ENCODE results near the gene SLC35E4. TPM values are rescaled to one million over a fixed set of nuclear protein-coding genes. Genes with fewer than 3 reads are reported as not detected.

The SLC35E4 gene
- total RNA-seq, 1 donor from 2014 or later: 3.4 TPM

GRCh38 chr22:30655532-30655931 is 20.0 kb downstream of the SLC35E4 start:
- Mint-ChIP-seq H3K4me3 (no peak overlapping the region), H3K36me3 (no peaks in the 10 kb centered on the region), H3K27me3 (no peaks in the 10 kb centered on the region), H3K9me3 (peaks cover 5% of the 10 kb centered on the region), H3K4me1 (ENCODE audit: unreplicated experiment) (peaks cover 5% of the 10 kb centered on the region), H3K27ac (no peak overlapping the region)
- no peak for DNase-seq (ENCODE audit: extremely low spot score, unreplicated experiment)
- TF ChIP-seq, protein P1, sequence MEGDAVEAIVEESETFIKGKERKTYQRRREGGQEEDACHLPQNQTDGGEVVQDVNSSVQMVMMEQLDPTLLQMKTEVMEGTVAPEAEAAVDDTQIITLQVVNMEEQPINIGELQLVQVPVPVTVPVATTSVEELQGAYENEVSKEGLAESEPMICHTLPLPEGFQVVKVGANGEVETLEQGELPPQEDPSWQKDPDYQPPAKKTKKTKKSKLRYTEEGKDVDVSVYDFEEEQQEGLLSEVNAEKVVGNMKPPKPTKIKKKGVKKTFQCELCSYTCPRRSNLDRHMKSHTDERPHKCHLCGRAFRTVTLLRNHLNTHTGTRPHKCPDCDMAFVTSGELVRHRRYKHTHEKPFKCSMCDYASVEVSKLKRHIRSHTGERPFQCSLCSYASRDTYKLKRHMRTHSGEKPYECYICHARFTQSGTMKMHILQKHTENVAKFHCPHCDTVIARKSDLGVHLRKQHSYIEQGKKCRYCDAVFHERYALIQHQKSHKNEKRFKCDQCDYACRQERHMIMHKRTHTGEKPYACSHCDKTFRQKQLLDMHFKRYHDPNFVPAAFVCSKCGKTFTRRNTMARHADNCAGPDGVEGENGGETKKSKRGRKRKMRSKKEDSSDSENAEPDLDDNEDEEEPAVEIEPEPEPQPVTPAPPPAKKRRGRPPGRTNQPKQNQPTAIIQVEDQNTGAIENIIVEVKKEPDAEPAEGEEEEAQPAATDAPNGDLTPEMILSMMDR (conservative IDR thresholded peaks at IDR 0.05): no peak

DNA sequence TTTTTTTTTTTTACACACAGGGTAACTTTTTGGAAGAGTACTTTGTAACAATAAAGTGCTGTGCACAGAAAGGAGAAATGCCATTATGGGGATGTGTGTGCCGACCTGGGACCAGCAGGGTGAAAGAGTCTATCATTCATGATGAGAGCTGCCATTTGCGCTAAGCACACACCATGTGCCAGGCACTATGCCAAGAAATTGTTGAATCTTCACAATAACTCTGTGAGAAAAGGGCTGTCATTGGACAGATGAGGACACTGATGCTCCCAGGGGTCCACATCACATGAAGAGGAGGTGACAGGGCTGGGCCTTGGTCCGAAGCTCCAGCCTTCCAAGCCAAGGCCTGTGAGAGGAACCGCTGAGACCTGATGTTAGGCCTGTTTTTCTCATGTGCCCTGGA is 26.5 kb downstream of the SLC35E4 start:
- no peaks in the 10 kb centered on the region for H3K27me3 Mint-ChIP-seq
- H3K36me3 Mint-ChIP-seq: peaks cover 7% of the 10 kb centered on the region
- no peaks in the 10 kb centered on the region for H3K9me3 Mint-ChIP-seq
- no peak overlapping the region for H3K4me3 Mint-ChIP-seq
- no peak overlapping the region for H3K27ac Mint-ChIP-seq
- peaks cover 6% of the 10 kb centered on the region for H3K4me1 Mint-ChIP-seq (ENCODE audit: unreplicated experiment)
- DNase-seq (ENCODE audit: extremely low spot score, unreplicated experiment): no peak
- TF ChIP-seq, protein P1 (conservative IDR thresholded peaks at IDR 0.05): no peak

DNA sequence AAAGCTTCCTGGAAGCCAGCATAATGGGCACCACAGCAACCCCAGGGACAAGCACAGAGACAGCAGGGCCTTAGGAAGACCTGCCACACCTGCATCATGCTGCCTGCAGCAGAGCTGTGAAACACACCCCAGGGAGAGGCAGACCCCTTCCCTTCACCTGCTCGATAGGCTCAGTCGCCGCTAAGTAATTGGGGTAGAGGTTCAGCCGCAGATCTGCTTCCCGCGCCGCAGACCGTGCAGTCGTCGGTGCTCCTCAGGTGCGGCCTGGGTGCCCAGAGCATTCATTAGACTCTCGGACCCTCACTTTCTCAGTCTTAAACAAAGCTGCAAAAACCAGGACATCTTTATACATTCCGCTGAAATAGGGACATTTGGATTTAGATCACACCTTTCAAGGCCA is 29.2 kb downstream of the SLC35E4 start:
- DNase-seq (ENCODE audit: extremely low spot score, unreplicated experiment): no peak
- Mint-ChIP-seq H3K4me1 (ENCODE audit: unreplicated experiment) (peaks cover 8% of the 10 kb centered on the region), H3K27ac (no peak overlapping the region), H3K27me3 (peaks cover 4% of the 10 kb centered on the region), H3K36me3 (peaks cover 7% of the 10 kb centered on the region), H3K9me3 (no peaks in the 10 kb centered on the region), H3K4me3 (no peak overlapping the region)
- TF ChIP-seq, protein P1 (conservative IDR thresholded peaks at IDR 0.05): no peak

DNA sequence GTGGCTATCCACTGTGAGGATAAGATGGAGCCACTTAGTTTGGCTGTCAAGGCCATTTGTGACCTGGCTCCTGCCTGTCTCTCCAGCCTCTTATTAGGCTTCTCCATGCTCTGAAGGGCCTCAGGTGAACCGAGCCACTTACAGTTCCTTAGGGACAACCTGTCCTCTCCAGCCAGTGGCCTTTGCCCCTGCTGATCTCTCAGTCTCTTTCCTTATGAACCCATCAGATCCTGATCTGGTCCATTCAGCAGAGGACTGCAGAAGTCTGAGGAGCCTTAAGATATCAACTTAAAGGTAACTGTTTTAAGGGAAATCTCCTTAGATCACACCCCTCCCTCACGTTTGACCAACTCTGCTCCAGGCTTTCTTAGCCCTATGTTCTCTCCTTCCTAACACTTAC is 29.7 kb downstream of the SLC35E4 start:
- H3K9me3 Mint-ChIP-seq: no peaks in the 10 kb centered on the region

GRCh38 chr22:30665786-30666185 is 30.2 kb downstream of the SLC35E4 start:
- peaks cover 11% of the 10 kb centered on the region for H3K27me3 Mint-ChIP-seq
- peaks cover 8% of the 10 kb centered on the region for H3K4me1 Mint-ChIP-seq (ENCODE audit: unreplicated experiment)
- peak overlapping the region; percentile 64 for H3K4me3 Mint-ChIP-seq
- H3K36me3 Mint-ChIP-seq: peaks cover 7% of the 10 kb centered on the region
- peak overlapping the region; percentile 58 for H3K27ac Mint-ChIP-seq
- TF ChIP-seq, protein P1 (conservative IDR thresholded peaks at IDR 0.05): no peak
- no peak for DNase-seq (ENCODE audit: extremely low spot score, unreplicated experiment)
- no peaks in the 10 kb centered on the region for H3K9me3 Mint-ChIP-seq

More for the DNA sequence above, 29.7 kb downstream of the SLC35E4 start:
- TF ChIP-seq, protein P1 (conservative IDR thresholded peaks at IDR 0.05): no peak
- Mint-ChIP-seq H3K4me3 (no peak overlapping the region), H3K4me1 (ENCODE audit: unreplicated experiment) (peaks cover 8% of the 10 kb centered on the region), H3K36me3 (peaks cover 7% of the 10 kb centered on the region), H3K27ac (no peak overlapping the region), H3K27me3 (peaks cover 6% of the 10 kb centered on the region)
- no peak for DNase-seq (ENCODE audit: extremely low spot score, unreplicated experiment)

DNA sequence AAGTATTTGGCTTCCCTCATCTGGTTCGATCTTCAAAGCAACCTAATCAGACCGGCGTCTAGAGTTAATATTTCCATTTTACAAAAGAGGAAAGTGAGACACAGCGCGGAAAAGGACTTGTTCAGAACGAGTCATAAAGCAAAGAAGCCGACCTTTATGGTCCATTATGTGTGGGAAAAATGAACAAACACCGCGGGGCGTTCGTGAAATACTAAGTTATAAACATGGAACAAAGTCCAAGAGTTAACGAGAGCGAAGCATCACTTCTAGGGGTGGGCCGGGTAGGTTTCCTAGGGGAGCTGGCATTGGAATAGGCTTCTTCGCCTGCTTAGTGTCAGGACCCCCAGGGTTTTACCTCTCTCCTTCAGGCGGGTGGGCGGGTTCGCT is 31.5 kb downstream of the SLC35E4 start:
- peak overlapping the region; percentile 85 for H3K27ac Mint-ChIP-seq
- H3K36me3 Mint-ChIP-seq: peaks cover 7% of the 10 kb centered on the region
- TF ChIP-seq, protein P1 (conservative IDR thresholded peaks at IDR 0.05): no peak
- H3K4me1 Mint-ChIP-seq (ENCODE audit: unreplicated experiment): peaks cover 8% of the 10 kb centered on the region
- H3K27me3 Mint-ChIP-seq: peaks cover 11% of the 10 kb centered on the region
- DNase-seq (ENCODE audit: extremely low spot score, unreplicated experiment): no peak
- H3K4me3 Mint-ChIP-seq: peak overlapping the region; percentile 96
- no peaks in the 10 kb centered on the region for H3K9me3 Mint-ChIP-seq
